ENCODE measurements around the gene MAN1A1. TPM values are rescaled to one million over a fixed set of nuclear protein-coding genes. Genes with fewer than 3 reads are reported as not detected.

The MAN1A1 gene
- total and polyA plus RNA-seq, 2 of the 4 experiments (the other 2 are of a cell fraction): 5.9 to 6.4 TPM

DNA sequence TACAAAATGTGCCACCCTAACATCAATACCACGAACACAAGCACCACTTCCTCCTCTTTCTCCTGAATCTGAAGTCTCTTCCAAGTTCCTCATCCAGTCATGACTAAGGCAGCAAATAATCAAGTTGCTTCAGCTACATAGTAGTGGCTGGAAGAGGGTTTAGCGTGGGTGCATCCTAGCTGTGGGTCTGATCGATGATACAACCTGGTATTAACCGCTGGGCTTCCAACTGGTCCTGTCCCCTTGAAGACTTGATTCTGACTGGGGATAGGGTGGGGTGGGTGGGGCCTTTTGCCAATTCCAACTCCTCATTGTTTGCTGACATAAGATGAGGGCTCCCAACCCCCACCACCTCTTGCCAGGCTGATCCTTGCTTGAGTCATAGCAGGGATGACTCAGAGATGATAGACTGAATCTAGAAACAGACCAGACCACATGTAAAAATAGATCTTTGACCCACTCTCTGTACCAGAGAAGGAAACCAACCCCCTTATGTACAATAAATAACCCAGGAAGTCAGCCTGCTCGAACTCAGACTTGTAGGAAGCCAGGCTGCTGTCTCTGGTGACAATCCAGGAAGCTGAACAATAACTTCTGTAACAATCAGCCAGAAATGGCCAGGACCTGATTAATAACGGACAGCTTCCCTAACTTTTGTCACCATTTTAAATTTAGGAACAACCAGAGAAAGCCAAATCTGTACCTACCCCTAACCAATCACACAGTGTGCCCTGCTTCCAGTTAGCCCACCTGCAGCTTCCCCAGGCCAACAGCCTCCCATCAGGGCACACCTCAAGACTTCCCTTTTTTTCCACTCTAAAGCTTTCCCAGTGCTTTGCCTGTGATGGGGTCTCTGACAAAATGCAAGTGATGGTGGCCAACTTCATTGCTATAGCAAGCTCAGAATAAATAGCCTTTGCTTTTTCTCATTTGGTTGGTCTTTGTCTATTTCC is 202.2 kb downstream of the MAN1A1 start:
- peak overlapping the region in 1 of 2 experiments; percentile 16; a peak in 1 of 4 replicates for H4K8ac ChIP-seq (ENCODE audit: low read depth in 2 of 2, low read length in 2 of 2)
- H2AFZ ChIP-seq (replicated peaks; ENCODE audit: low read length, poor library complexity): peak overlapping the region; percentile 79
- CTCF ChIA-PET: interaction anchor here (0.6 to 1.3 kb wide), 10 partner anchors 8 to 1450 kb away, joined by 3 to 7 read pairs (median 3); no protein-coding TSS in a partner anchor
- POLR2A ChIA-PET (ENCODE audit: unreplicated experiment): no interaction called here
- H4K5ac ChIP-seq (ENCODE audit: low read depth, low read length): no peak overlapping the region; the same call in 1 of the 2 replicates
- H2BK120ac ChIP-seq (ENCODE audit: low read depth, low read length): peak overlapping the region; percentile 72
- no peaks in the 10 kb centered on the region for H3K36me3 ChIP-seq (ENCODE audit: control insufficient read depth, insufficient read depth, low read length)
- DNase-seq (peak; percentile 98), ATAC-seq (ENCODE audit: low read depth) (peak; percentile 88)
- peaks cover 8% of the 10 kb centered on the region for H3K9me1 ChIP-seq (ENCODE audit: insufficient read depth, low read length)
- in situ Hi-C loops (cut with MboI; ENCODE audit: low sequenced_read_pairs): no loop called here
- no peaks in the 10 kb centered on the region for H3K9me3 ChIP-seq (ENCODE audit: control insufficient read depth, insufficient read depth, low read length)
- dilution Hi-C loops (cut with HindIII; ENCODE audit: low sequenced_read_pairs, unreplicated experiment): no loop called here
- H3K9ac ChIP-seq (ENCODE audit: low read depth, low read length): no peak overlapping the region
- peak overlapping the region; percentile 54 for H2BK20ac ChIP-seq (ENCODE audit: low read depth, low read length)
- peak overlapping the region; percentile 64 for H2BK5ac ChIP-seq (ENCODE audit: low read depth, low read length, poor library complexity, severe bottlenecking)
- peak overlapping the region; percentile 35 for H3K14ac ChIP-seq (replicated peaks; ENCODE audit: low read depth, low read length)
- H3K27me3 ChIP-seq (ENCODE audit: control insufficient read depth, insufficient read depth, low read length): no peaks in the 10 kb centered on the region
- H3K4me1 ChIP-seq (ENCODE audit: control insufficient read depth, insufficient read depth, low read length): peaks cover 16% of the 10 kb centered on the region
- peak overlapping the region; percentile 61 for H3K4ac ChIP-seq (ENCODE audit: low read depth, low read length)
- peak overlapping the region; percentile 74; the same call in 1 of the 3 replicates for H2BK15ac ChIP-seq (ENCODE audit: low read depth, low read length)
- TF ChIP-seq, protein P1, sequence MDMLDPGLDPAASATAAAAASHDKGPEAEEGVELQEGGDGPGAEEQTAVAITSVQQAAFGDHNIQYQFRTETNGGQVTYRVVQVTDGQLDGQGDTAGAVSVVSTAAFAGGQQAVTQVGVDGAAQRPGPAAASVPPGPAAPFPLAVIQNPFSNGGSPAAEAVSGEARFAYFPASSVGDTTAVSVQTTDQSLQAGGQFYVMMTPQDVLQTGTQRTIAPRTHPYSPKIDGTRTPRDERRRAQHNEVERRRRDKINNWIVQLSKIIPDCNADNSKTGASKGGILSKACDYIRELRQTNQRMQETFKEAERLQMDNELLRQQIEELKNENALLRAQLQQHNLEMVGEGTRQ (IDR thresholded peaks at IDR 0.05; ENCODE audit: low read depth, low read length): no peak
- TF ChIP-seq MAZ (IDR thresholded peaks at IDR 0.05; ENCODE audit: borderline replicate concordance, low read depth, low read length) (peak; percentile 55; the same call in 1 of the 2 replicates), FOS (IDR thresholded peaks at IDR 0.05; ENCODE audit: low read depth, low read length) (peak; percentile 98), CEBPB (IDR thresholded peaks at IDR 0.05; ENCODE audit: low read depth, low read length) (0 out of 2 replicates have a peak, but pooled peaks have one; percentile 45)
- peak overlapping the region; percentile 48; the same call in 1 of the 2 replicates for H3K23ac ChIP-seq (ENCODE audit: low read depth, low read length)
- H2AK5ac ChIP-seq (ENCODE audit: low read depth, low read length): peak overlapping the region; percentile 31; the same call in 1 of the 2 replicates
- peak overlapping the region; percentile 9; the same call in 1 of the 2 replicates for H3K56ac ChIP-seq (ENCODE audit: extremely low read depth, insufficient read depth, low read length)
- WGBS, 2 experiments (ENCODE audit: extremely low coverage in 2 of 2, insufficient read length in 1 of 2): 0% methylated on average over 1 of the region's 6 CpGs; no CpG with 5 or more reads in 1 of the 2 experiments
- no peak overlapping the region; the same call in 1 of the 2 replicates for H3K4me3 ChIP-seq (ENCODE audit: insufficient read depth, low read depth, low read length)
- H3K4me2 ChIP-seq (ENCODE audit: low read depth, low read length): peak overlapping the region; percentile 63
- intact Hi-C loops (cut with micrococcal nuclease): loop anchor here (1.0 to 10.0 kb wide), 6 partner anchors 202 to 1907 kb away; partner anchors contain the start of gene MAN1A1
- peak overlapping the region; percentile 26; the same call in 1 of the 2 replicates for H3K18ac ChIP-seq (ENCODE audit: low read depth, low read length)
- no TSS peak for BruUV-seq (replicated peaks)
- no peak overlapping the region for H2AK9ac ChIP-seq (replicated peaks; ENCODE audit: low read depth, low read length, poor library complexity)
- H4K20me1 ChIP-seq (ENCODE audit: insufficient read depth, low read length): no peaks in the 10 kb centered on the region
- peak overlapping the region; percentile 30; the same call in 1 of the 2 replicates for H4K91ac ChIP-seq (ENCODE audit: insufficient read depth, low read depth, low read length)
- peak overlapping the region; percentile 55; the same call in 1 of the 2 replicates for H3K27ac ChIP-seq (ENCODE audit: insufficient read depth, low read length)
- no peaks in the 10 kb centered on the region for H3K79me1 ChIP-seq (ENCODE audit: low read depth in 1 of 2, low read length in 2 of 2)
